Stimulated activated CD8-positive, alpha-beta memory T cell treated with anti-CD3 and anti-CD28 coated beads, Interleukin-12 subunit alpha, Interleukin-12 subunit beta, amount 100 ng/mL, for 24 hours (primary cell): ENCODE measurements around the gene FBXO31.

Source experiments
- DNase-seq: peaks from one replicate; pipeline ENCODE4 v3.0.0-alpha.2; 2020; ENCODE audit errors: extremely low read depth

Gene FBXO31

DNA sequence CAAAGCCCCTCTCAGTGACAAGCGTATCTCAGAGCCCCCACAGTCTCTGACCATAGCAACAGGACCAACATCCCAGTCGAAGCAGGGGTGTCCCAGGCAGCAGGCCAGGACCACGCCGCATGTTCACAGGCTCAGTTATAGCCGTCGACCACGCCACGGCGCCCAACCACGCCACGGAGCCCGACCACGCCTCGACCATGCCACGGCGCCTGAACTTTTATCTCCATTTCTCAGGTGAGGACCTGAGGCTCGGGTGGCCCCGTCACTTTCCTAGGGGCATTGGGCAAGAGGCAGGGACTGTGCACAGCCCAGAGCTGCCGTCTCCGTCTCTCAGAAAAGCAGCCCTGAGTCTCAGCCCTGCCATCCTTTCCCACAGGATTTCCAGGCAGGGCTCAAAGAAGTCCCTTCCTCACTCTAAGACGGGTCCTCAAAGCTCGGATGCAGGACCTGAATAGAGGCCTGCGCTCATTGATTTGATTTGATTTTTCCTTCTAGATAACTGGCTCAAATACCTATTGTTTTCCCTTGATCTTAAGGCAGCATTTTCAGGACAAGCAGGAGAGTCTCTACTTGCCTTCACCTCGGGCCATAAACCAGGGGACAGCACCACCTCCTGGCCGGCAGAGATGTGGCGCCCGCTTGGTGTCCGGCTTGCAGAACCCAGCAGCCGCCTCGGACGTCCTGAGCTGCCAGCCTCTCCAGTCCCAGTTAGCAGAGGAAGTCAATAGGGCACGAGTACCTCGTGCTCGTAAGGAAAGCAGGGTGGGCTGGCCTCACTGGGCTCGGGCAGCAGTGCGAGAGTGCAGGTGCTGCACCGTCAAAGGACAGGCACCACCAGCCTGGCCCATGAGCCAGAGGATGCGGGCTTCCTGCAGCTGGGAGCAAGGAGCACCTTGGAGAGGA is 105.1 kb downstream of the FBXO31 start:
- no peak for DNase-seq
